Colonic mucosa (tissue), 4 donors: Measurements from ENCODE around the gene LAYN. TPM values are rescaled to one million over a fixed set of nuclear protein-coding genes. Genes with fewer than 3 reads are reported as not detected.

Experiments used
- DNase-seq: peaks from one replicate; pipeline ENCODE4 v3.0.0-alpha.2; 2020
- H3K27ac ChIP-seq: fragments of 200-600 bp; one replicate; pipeline ENCODE4 v1.8.0; 2021
- H3K27me3 ChIP-seq: fragments of 200-600 bp; one replicate; pipeline ENCODE4 v1.8.0; 2021
- H3K36me3 ChIP-seq: fragments of 200-600 bp; one replicate; pipeline ENCODE4 v1.8.0; 2021
- H3K4me1 ChIP-seq: fragments of 200-600 bp; one replicate; pipeline ENCODE4 v1.8.0; 2021; ENCODE audit warnings: mild to moderate bottlenecking
- H3K4me3 ChIP-seq: fragments of 200-600 bp; one replicate; pipeline ENCODE4 v1.8.0; 2021
- H3K9ac ChIP-seq, 2 donors: one replicate each; pipeline ENCODE4 v1.7.0; 2013; ENCODE audit warnings: control low read depth in 2 of 2, low read depth in 2 of 2, low read length in 2 of 2
- H3K9me3 ChIP-seq: fragments of 200-600 bp; one replicate; pipeline ENCODE4 v1.8.0; 2021
- intact Hi-C: fragments of 100-400 bp; cut with DNase I; formaldehyde crosslinking; loops from one replicate; pipeline ENCODE4 v1.14.1; 2022
- total RNA-seq, 2 donors: library from RNA; stranded (reverse); fragmentation: NEBNext Ultra II Directional in 1 of 2; extraction: Animal tissue kit (Norgen Biotek cat#: 25700) in 1 of 2; gene quantifications; one replicate each; pipeline ENCODE4 v1.2.1, GENCODE V29; 2021
- TF ChIP-seq, protein P1 (sequence below): fragments of 200-600 bp; IDR thresholded peaks from one replicate; pipeline ENCODE4 v1.8.0; 2022; ENCODE audit warnings: antibody characterized with exemption, mild to moderate bottlenecking
- donor health status: healthy.
- donor health status: DM: no; HTN: no; CAD: no.
- donor health status: DM: no; HTN: no; CAD: no.

The LAYN gene
- total RNA-seq, 2 donors from 2014 or later = 0.99 to 9.0 TPM

DNA sequence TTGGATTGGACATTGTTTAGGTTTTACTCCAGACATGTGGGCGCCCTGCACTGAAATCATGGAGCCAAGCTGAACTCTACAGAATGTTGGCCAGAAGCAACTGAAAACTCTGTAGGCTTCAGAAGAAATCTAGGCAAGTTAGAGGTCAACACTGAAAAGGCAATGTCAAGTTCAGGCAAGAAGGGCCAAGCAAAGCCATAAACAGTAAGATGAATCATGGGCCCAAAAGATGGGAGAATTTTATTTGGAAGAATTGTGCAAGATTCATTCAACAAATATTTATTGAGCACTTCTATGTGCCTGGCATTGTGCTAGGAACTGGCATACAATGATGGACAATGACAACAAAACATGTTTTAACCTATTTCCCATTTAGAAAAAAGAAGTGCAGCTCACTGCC lies 15.1 kb upstream of the LAYN start:
- intact Hi-C loops = no loop called here
- Histone ChIP-seq H3K9ac (no peak overlapping the region), H3K4me1 (no peaks in the 10 kb centered on the region), H3K36me3 (no peaks in the 10 kb centered on the region), H3K9me3 (no peaks in the 10 kb centered on the region), H3K27ac (no peak overlapping the region), H3K4me3 (no peak overlapping the region), H3K27me3 (no peaks in the 10 kb centered on the region)
- DNase-seq = no peak
- TF ChIP-seq, protein P1, sequence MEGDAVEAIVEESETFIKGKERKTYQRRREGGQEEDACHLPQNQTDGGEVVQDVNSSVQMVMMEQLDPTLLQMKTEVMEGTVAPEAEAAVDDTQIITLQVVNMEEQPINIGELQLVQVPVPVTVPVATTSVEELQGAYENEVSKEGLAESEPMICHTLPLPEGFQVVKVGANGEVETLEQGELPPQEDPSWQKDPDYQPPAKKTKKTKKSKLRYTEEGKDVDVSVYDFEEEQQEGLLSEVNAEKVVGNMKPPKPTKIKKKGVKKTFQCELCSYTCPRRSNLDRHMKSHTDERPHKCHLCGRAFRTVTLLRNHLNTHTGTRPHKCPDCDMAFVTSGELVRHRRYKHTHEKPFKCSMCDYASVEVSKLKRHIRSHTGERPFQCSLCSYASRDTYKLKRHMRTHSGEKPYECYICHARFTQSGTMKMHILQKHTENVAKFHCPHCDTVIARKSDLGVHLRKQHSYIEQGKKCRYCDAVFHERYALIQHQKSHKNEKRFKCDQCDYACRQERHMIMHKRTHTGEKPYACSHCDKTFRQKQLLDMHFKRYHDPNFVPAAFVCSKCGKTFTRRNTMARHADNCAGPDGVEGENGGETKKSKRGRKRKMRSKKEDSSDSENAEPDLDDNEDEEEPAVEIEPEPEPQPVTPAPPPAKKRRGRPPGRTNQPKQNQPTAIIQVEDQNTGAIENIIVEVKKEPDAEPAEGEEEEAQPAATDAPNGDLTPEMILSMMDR = no peak

- Histone ChIP-seq H3K27me3 (no peaks in the 10 kb centered on the region), H3K36me3 (no peaks in the 10 kb centered on the region), H3K9me3 (no peaks in the 10 kb centered on the region), H3K4me3 (no peak overlapping the region), H3K9ac (no peak overlapping the region), H3K27ac (no peak overlapping the region), H3K4me1 (no peaks in the 10 kb centered on the region)
- TF ChIP-seq, protein P1 = no peak
- intact Hi-C loops = no loop called here
- no peak for DNase-seq
Observed at GRCh38 chr11:111526501-111526900, 14.0 kb upstream of the LAYN start.

DNA sequence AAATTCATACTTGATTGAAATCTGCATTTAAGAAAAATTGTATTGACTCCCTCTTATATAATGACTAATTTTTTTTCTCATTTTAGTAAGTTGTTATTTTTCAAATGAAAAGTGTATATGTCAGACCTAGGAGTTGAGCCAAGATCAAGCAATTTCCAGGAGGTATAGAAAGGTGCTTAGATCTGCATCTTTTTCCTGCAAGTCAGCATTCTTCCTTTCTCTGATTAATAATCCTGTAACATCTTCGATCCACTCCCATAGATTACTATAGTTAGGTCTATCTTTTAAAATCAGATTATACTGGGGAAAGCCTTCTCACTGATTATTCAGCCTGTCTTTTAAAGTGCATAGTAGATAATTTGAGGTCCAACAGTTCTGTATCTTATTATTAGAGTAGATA lies 13.2 kb upstream of the LAYN start:
- H3K9me3 ChIP-seq = no peaks in the 10 kb centered on the region
- no peaks in the 10 kb centered on the region for H3K27me3 ChIP-seq
- H3K4me1 ChIP-seq = no peaks in the 10 kb centered on the region
- H3K9ac ChIP-seq = no peak overlapping the region
- intact Hi-C loops = no loop called here
- H3K36me3 ChIP-seq = no peaks in the 10 kb centered on the region
- no peak for DNase-seq
- H3K27ac ChIP-seq = no peak overlapping the region
- TF ChIP-seq, protein P1 = no peak
- no peak overlapping the region for H3K4me3 ChIP-seq

GRCh38 chr11:111528557-111528956 lies 12.0 kb upstream of the LAYN start:
- Histone ChIP-seq H3K27me3 (no peaks in the 10 kb centered on the region), H3K4me3 (no peak overlapping the region), H3K9me3 (no peaks in the 10 kb centered on the region), H3K4me1 (no peaks in the 10 kb centered on the region), H3K9ac (no peak overlapping the region), H3K36me3 (no peaks in the 10 kb centered on the region), H3K27ac (no peak overlapping the region)
- DNase-seq = no peak
- intact Hi-C loops = no loop called here
- TF ChIP-seq, protein P1 = no peak

GRCh38 chr11:111530091-111530490 lies 10.4 kb upstream of the LAYN start:
- TF ChIP-seq, protein P1 = no peak
- H3K9me3 ChIP-seq = no peaks in the 10 kb centered on the region
- DNase-seq = no peak
- no peaks in the 10 kb centered on the region for H3K4me1 ChIP-seq
- no peak overlapping the region for H3K4me3 ChIP-seq
- H3K27ac ChIP-seq = no peak overlapping the region
- H3K27me3 ChIP-seq = no peaks in the 10 kb centered on the region
- no peak overlapping the region for H3K9ac ChIP-seq
- no peaks in the 10 kb centered on the region for H3K36me3 ChIP-seq
- intact Hi-C loops = no loop called here

DNA sequence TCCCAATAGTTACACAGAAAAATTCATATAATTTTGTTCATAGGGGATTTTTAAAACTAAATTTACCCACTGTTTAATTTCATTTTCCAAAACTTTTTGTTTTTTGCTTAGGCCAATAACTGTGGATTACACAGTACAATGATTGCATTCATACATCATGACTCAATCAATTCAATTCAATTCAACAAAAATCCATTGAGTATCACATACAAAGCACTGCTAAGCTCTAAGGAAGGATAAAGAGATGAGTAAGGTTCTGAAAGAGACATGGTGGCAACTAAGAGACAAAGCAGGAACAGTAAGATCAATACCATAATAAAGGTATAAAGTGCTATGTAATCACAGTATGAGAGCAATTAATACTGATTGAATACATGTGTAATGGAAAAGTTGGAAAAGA lies 9.4 kb upstream of the LAYN start:
- no peaks in the 10 kb centered on the region for H3K36me3 ChIP-seq
- no peaks in the 10 kb centered on the region for H3K27me3 ChIP-seq
- no peak for DNase-seq
- no peak overlapping the region for H3K4me3 ChIP-seq
- H3K9me3 ChIP-seq = no peaks in the 10 kb centered on the region
- no peaks in the 10 kb centered on the region for H3K4me1 ChIP-seq
- no peak overlapping the region for H3K27ac ChIP-seq
- no peak overlapping the region for H3K9ac ChIP-seq
- intact Hi-C loops = no loop called here
- TF ChIP-seq, protein P1 = no peak
